ENCODE measurements around the gene S100B. TPM values are rescaled to one million over a fixed set of nuclear protein-coding genes. Genes with fewer than 3 reads are reported as not detected.

The S100B gene
- total and polyA plus RNA-seq, 2 donors (not counting 1 experiment from before 2014, with no cell fraction given), result 0.24 TPM; not detected in 1

DNA sequence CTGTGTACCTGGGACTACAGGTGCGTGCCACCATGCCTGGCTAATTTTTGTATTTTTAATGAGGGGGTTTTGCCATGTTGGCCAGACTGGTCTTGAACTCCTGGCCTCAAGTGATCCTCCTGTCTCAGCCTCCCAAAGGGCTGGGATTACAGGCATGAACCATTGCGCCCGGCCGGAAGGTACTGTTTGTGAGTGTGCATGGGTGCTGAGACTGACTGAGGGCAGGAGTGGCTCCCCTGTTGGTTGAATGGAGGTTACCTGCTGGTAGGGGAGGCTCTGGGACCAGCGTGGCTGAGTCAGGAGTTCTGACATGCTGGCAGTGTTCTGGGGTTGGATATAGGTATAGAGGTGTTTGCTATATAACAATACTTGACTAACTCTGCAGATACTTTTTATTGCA lies 41.0 kb upstream of the S100B start:
- Histone ChIP-seq H2AFZ (ENCODE audit: insufficient read depth, low read depth, low read length, poor library complexity, severe bottlenecking) (no peak overlapping the region), H3K27me3 (replicated peaks in 1 of 4; ENCODE audit: control extremely low read depth in 1 of 4, control insufficient read depth in 3 of 4, insufficient read depth in 4 of 4, low read length in 3 of 4) (no peaks in the 10 kb centered on the region), H3K9ac (ENCODE audit: low read length) (no peak overlapping the region), H4K20me1 (ENCODE audit: control insufficient read depth, insufficient read depth, low read length, poor library complexity, severe bottlenecking) (peaks cover 37% of the 10 kb centered on the region), H3K79me2 (ENCODE audit: control insufficient read depth, insufficient read depth, low read length) (peaks cover 33% of the 10 kb centered on the region), H3K4me2 (replicated peaks; ENCODE audit: low read depth, low read length, poor library complexity, severe bottlenecking) (no peak overlapping the region), H3K36me3 (replicated peaks in 1 of 2; ENCODE audit: control extremely low read depth in 1 of 2, control insufficient read depth in 1 of 2, extremely low read depth in 1 of 2, insufficient read depth in 2 of 2, low read length in 1 of 2) (peaks cover 0 to 79% of the 10 kb centered on the region in 2 experiments), H3K27ac (ENCODE audit: low read length in 2 of 2) (no peak overlapping the region), H3K4me3 (ENCODE audit: control extremely low read depth in 1 of 5, extremely low read depth in 1 of 5, insufficient read depth in 1 of 5, low read depth in 2 of 5, low read length in 4 of 5) (no peak overlapping the region), H3K4me1 (ENCODE audit: control insufficient read depth in 2 of 2, insufficient read depth in 2 of 2, low read length in 2 of 2) (no peaks in the 10 kb centered on the region), H3K9me3 (ENCODE audit: control extremely low read depth in 1 of 3, control insufficient read depth in 2 of 3, insufficient read depth in 1 of 3, low read length in 2 of 3) (no peaks in the 10 kb centered on the region)
- H3K4me3 Mint-ChIP-seq, result no peak overlapping the region
- no peaks in the 10 kb centered on the region for H3K9me3 Mint-ChIP-seq (ENCODE audit: insufficient read depth)
- DNase-seq, result no peak
- H3K4me1 Mint-ChIP-seq, result no peaks in the 10 kb centered on the region
- CTCF ChIA-PET, result no interaction called here
- whole genome bisulfite sequencing (ENCODE audit: insufficient coverage), result 99% methylated on average over 5 of the region's 5 CpGs
- intact Hi-C loops (cut with micrococcal nuclease), result no loop called here
- no peaks in the 10 kb centered on the region for H3K27me3 Mint-ChIP-seq
- no peak for ATAC-seq (ENCODE audit: low read depth)
- POLR2A ChIA-PET, result interaction anchor here (0.5 kb wide), 1 partner anchor 10 kb away, joined by 4 read pairs; no protein-coding TSS in a partner anchor
- H3K27ac Mint-ChIP-seq, result no peak overlapping the region
- TF ChIP-seq EZH2 (IDR thresholded peaks at IDR 0.05; ENCODE audit: borderline replicate concordance, insufficient read depth, low read depth, low read length, poor library complexity, severe bottlenecking), result no peak
- TF ChIP-seq, protein P1, sequence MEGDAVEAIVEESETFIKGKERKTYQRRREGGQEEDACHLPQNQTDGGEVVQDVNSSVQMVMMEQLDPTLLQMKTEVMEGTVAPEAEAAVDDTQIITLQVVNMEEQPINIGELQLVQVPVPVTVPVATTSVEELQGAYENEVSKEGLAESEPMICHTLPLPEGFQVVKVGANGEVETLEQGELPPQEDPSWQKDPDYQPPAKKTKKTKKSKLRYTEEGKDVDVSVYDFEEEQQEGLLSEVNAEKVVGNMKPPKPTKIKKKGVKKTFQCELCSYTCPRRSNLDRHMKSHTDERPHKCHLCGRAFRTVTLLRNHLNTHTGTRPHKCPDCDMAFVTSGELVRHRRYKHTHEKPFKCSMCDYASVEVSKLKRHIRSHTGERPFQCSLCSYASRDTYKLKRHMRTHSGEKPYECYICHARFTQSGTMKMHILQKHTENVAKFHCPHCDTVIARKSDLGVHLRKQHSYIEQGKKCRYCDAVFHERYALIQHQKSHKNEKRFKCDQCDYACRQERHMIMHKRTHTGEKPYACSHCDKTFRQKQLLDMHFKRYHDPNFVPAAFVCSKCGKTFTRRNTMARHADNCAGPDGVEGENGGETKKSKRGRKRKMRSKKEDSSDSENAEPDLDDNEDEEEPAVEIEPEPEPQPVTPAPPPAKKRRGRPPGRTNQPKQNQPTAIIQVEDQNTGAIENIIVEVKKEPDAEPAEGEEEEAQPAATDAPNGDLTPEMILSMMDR (IDR thresholded peaks at IDR 0.05), result no peak

DNA sequence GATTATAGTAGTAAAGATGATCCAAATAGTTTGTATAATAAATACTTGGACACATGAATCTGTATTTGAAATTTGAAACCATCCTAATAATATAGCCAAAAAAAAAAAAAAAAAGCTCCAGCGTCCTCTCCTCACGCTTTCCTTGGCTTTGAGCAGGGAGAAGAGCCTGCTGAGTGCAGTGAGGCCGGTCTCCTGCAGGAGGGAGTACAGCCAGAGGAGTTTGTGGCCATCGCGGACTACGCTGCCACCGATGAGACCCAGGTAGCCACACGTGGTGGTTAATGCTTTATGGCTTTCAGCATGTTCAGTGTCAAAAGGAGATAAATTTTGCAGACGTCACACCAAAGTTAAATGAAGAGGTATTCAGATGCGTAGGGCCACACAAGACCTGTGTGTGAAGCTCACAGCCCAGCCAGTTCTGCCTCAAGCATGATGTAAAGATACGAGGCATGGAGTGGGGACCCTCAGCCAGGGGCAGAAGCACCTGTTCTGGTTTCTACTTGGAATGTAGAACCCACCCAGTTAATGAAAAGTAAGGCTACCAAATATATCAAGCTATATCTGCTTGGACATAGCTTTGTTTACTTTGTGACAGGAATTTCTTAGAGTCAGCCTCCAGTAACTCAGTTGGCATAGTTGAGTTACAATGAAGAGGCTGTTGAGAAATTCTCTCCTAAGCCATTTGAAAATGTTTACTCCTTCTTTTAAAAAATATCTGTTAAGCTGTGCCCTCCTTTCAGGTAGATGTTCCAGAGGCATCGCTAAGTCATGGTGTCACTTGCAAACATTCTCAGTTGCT lies 38.7 kb upstream of the S100B start:
- ChIA-PET POLR2A (no interaction called here), CTCF (no interaction called here)
- no peak overlapping the region for H3K27ac ChIP-seq (ENCODE audit: low read length in 2 of 2)
- H3K79me2 ChIP-seq (ENCODE audit: control insufficient read depth, insufficient read depth, low read length), result peaks cover 30% of the 10 kb centered on the region
- peaks cover 16% of the 10 kb centered on the region for H4K20me1 ChIP-seq (ENCODE audit: control insufficient read depth, insufficient read depth, low read length, poor library complexity, severe bottlenecking)
- H3K9ac ChIP-seq (ENCODE audit: low read length), result no peak overlapping the region
- peaks cover 0 to 57% of the 10 kb centered on the region in 2 experiments for H3K36me3 ChIP-seq (replicated peaks in 1 of 2; ENCODE audit: control extremely low read depth in 1 of 2, control insufficient read depth in 1 of 2, extremely low read depth in 1 of 2, insufficient read depth in 2 of 2, low read length in 1 of 2)
- Mint-ChIP-seq H3K4me1 (peaks cover 16% of the 10 kb centered on the region), H3K27me3 (no peaks in the 10 kb centered on the region), H3K9me3 (ENCODE audit: insufficient read depth) (no peaks in the 10 kb centered on the region), H3K4me3 (no peak overlapping the region), H3K27ac (no peak overlapping the region)
- WGBS (ENCODE audit: insufficient coverage), result 95% methylated on average over 8 of the region's 12 CpGs
- ATAC-seq (ENCODE audit: low read depth) (no peak), DNase-seq (no peak)
- H3K4me3 ChIP-seq (ENCODE audit: control extremely low read depth in 1 of 5, extremely low read depth in 1 of 5, insufficient read depth in 1 of 5, low read depth in 2 of 5, low read length in 4 of 5), result no peak overlapping the region
- no peak for TF ChIP-seq EZH2 (IDR thresholded peaks at IDR 0.05; ENCODE audit: borderline replicate concordance, insufficient read depth, low read depth, low read length, poor library complexity, severe bottlenecking)
- TF ChIP-seq, protein P1 (IDR thresholded peaks at IDR 0.05), result no peak
- H3K27me3 ChIP-seq (replicated peaks in 1 of 4; ENCODE audit: control extremely low read depth in 1 of 4, control insufficient read depth in 3 of 4, insufficient read depth in 4 of 4, low read length in 3 of 4), result no peaks in the 10 kb centered on the region
- no peaks in the 10 kb centered on the region for H3K9me3 ChIP-seq (ENCODE audit: control extremely low read depth in 1 of 3, control insufficient read depth in 2 of 3, insufficient read depth in 1 of 3, low read length in 2 of 3)
- no peak overlapping the region for H2AFZ ChIP-seq (ENCODE audit: insufficient read depth, low read depth, low read length, poor library complexity, severe bottlenecking)
- intact Hi-C loops (cut with micrococcal nuclease), result no loop called here
- no peak overlapping the region for H3K4me2 ChIP-seq (replicated peaks; ENCODE audit: low read depth, low read length, poor library complexity, severe bottlenecking)
- H3K4me1 ChIP-seq (ENCODE audit: control insufficient read depth in 2 of 2, insufficient read depth in 2 of 2, low read length in 2 of 2), result peaks cover 0 to 10% of the 10 kb centered on the region in 2 donors

Measured in B cell (primary cell).